GM12801 (cell line): Measurements from ENCODE around the gene MAGI2.

ENCODE experiments used
- TF ChIP-seq, protein P1 (sequence below): IDR thresholded peaks from one replicate; pipeline ENCODE4 v1.5.1; 2011; ENCODE audit warnings: control low read depth; ENCODE audit not compliant: insufficient read length; ENCODE audit errors: extremely low read depth

MAGI2 gene

DNA sequence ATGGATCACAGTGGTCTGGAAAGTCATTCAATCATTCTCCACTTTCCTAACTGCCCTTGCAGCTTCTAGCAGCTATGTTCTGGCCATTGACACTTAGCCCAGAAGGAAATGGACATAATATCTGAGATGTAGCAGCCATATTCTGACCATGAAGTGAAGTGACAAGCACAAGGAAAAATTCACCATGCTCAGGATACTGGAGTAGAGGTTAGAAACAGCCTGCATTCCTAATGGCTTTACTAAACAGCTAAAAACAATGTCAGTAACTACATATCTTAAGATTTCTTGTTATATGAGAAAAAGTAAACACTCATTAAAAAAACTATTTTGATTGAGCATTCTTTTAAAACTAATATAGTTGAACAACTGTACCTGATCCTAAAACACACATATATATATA is 443.8 kb downstream of the MAGI2 start:
- TF ChIP-seq, protein P1, sequence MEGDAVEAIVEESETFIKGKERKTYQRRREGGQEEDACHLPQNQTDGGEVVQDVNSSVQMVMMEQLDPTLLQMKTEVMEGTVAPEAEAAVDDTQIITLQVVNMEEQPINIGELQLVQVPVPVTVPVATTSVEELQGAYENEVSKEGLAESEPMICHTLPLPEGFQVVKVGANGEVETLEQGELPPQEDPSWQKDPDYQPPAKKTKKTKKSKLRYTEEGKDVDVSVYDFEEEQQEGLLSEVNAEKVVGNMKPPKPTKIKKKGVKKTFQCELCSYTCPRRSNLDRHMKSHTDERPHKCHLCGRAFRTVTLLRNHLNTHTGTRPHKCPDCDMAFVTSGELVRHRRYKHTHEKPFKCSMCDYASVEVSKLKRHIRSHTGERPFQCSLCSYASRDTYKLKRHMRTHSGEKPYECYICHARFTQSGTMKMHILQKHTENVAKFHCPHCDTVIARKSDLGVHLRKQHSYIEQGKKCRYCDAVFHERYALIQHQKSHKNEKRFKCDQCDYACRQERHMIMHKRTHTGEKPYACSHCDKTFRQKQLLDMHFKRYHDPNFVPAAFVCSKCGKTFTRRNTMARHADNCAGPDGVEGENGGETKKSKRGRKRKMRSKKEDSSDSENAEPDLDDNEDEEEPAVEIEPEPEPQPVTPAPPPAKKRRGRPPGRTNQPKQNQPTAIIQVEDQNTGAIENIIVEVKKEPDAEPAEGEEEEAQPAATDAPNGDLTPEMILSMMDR = no peak

DNA sequence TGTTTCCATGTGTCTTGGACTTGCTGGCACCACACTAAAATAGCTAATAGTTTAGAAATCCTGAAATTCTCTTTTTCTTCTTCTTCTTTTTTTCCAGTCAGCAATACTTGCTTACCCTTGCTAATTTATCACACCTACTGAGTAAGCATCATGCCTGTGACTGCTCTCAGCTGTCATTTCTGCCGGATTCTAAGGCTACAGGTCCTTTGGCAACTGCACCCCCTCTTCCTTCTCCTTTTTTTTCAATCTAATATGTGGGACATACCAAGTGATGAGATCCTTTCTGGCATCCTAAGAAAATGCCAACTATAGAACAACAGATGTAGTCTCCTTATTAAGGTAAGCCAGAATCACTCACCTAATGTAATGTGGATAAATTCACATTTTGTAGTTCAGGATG is 444.7 kb downstream of the MAGI2 start:
- TF ChIP-seq, protein P1 = no peak

DNA sequence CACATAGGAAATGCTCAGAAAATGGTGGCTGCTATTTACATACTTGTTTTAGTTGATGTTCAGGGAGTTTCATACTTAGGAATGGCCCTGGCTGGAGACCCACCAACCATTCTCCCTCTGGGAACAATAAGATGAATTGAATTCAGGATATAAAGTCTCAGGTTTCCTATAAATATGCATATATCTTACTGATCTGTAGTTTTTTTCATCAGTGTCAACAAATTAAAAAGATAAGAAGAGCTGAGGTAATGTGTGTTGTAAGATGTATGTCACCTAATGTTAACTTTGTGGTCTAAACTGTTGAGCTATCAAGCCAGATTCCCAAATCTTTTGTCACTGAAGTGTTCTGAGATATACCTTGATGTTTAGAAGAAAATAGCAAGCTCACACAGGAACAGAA is 457.5 kb downstream of the MAGI2 start:
- TF ChIP-seq, protein P1 = no peak

DNA sequence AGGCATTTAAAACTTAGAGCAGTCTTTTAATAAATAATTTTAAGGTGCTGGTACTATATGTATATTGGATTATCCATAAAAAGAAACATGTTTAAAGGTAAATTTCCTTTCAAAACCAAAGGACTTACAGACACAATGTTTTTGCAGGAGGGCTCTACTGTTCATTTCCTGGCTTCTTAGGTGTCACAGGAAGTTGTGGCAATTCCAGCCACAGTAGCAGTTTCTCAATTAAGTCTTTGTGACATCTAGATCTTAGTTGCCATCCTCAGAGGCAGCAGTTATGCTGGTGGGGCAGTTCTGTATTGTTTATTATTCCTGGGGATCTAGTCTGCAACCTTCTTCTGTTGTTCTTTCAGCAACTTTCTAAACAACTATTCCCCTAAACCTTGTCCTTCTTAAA is 460.1 kb downstream of the MAGI2 start:
- TF ChIP-seq, protein P1 = no peak

DNA sequence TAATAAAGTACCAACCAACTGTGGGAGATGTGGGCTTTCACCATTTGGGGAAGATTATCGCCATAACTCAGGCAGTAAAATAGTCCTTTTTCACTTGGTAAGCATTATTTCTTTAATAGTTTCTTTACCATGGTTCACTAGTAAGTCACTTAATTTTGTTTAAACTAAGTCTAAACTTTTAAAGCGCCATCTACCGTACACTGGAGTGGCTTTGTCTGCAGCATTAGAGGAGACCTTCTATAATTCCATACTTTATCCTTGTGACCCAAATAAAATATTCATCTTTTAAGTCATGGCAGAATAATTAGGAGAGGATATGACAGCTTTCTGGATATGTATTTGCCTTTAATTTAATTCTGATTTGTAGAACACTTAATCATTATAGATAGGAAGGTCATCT is 468.0 kb downstream of the MAGI2 start:
- TF ChIP-seq, protein P1 = no peak

DNA sequence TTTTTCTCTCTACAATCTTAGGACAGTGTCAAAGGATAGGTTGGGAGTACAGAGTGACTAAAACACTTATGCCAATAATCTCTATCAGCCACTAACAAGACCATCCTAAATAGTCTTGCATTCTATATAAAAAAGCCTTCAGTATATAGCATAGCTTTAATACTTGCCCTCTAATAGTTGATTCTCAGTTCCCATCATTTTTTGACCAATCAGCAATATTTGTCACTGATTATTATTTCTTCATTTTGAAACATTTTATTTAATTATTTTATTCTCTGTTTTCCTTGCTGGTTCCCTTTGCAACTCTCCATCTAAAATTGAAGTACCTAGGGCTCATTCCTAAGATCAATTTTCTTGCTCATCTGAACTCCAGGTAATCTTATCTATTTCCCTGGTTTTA is 470.0 kb downstream of the MAGI2 start:
- TF ChIP-seq, protein P1 = no peak

DNA sequence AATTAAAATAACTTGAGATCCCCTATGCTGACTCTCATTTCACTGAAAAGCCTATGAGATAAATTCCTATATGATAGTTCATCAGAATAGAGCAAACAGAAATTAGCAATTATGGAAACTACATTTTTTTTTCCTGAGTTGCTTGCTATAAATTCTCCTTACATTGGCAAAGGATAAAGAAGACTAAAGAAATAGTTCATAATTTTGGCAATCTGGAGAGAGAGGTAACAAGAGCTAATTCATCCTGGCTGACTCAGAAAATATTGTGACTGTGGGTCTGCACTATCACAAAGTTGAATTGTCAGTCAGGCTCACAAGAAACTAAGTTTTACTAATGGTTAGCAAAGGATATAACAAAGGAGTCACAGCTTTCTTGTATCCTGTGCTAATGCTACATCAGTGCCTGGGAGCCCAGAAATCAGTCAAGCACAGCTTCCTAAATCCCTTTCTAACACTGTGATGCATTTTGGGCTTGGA is 483.0 kb downstream of the MAGI2 start:
- TF ChIP-seq, protein P1 = no peak

DNA sequence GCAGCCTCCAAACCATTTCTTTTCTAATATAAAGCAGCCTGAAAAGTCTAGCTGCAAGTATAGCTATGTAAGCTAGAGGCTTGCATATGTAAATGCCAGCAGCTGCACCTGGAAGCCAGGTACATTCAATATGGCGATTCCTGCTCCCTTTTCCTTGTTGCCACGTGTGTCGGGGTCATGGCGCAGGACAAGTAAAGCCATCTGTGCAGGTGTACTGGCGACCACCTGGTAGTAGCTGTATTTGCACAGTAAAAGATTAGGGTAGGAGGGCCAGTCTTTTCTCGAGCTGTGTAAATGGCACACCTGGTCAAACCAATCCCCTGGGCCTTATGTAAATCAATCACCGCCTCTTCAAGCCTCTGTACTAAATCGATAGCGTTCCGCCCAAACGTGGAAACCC is 484.5 kb downstream of the MAGI2 start:
- TF ChIP-seq, protein P1 = no peak
